Activated CD4-positive, alpha-beta T cell treated with anti-CD3 and anti-CD28 coated beads, Interleukin-10, Interleukin-2, amounts not matched to agents 100 ng/mL and 50 ng/mL, durations not matched to agents 16 hours and 8 hours (primary cell): ENCODE results near the gene TESK2.
"Not testable (repeated sequence)": the region's sequence is repeated elsewhere in the genome, so short reads cannot be mapped to it uniquely, and the experiment has no call there.

Experiments
- DNase-seq: peaks from one replicate; pipeline ENCODE4 v3.0.0-alpha.2; 2020

The TESK2 gene

DNA sequence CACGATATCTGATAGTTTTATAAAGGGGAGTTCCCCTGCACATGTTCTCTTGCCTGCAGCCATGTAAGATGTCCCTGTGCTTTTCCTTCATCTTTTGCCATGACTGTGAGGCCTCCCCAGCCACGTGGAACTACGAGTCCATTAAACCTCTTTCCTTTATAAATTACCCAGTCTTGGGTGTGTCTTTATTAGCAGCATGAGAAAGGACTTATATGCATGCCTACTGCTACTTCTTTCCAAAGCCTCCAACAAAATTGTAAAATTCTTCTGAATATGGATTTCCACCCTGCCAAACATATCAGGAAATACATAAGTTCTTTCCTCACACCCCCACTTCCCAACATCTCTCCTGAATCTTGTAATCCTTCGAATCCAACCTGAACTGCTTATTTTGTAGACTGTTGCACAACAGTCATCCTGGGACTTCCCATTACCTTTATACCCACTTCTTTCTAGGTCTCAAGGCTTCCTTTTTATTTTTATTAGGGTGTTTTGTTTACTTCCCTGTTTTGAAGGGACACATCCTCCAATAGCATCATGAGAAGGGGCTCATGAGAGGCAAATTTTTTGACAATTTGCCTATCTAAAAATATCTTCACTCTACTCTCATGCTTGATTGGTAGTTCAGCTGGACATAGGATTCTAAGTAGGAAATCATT lies 83.2 kb downstream of the TESK2 start:
- DNase-seq = no peak

DNA sequence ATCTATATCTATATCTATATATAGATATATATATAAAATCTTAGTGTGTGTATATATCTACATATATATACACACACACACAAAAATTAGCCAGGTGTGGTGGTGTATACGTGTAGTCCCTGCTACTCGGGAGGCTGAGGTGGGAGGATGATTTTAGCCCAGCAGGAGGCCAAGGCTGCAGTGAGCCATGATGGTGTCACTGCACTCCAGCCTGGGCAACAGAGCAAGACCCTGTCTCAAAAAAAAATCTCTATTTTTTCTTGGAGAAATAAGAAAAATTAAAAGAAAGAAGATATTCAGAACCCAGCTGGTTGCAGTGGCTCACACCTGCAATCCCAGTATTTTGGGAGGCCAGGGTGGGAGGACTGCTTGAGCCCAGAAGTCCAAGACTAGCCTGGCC lies 85.3 kb downstream of the TESK2 start:
- DNase-seq = no peak

DNA sequence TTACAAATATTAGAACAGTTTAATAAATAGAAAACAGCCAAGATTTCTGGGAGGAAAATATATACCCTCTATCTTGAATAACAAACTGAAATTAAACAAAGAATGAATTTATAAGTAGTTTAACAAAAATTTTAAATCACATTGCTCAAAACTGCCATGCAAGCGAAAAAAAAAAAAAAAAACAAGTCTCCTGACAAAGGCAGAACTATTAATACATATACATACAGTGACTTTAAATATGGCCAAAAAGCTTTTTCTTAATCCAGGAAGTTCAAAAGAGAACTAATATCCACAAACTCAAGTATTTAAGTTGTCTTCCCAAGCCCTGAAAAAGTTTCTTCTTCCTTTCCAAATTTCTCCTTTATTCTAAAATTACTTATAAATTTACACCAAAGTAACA lies 87.2 kb downstream of the TESK2 start:
- DNase-seq = no peak

DNA sequence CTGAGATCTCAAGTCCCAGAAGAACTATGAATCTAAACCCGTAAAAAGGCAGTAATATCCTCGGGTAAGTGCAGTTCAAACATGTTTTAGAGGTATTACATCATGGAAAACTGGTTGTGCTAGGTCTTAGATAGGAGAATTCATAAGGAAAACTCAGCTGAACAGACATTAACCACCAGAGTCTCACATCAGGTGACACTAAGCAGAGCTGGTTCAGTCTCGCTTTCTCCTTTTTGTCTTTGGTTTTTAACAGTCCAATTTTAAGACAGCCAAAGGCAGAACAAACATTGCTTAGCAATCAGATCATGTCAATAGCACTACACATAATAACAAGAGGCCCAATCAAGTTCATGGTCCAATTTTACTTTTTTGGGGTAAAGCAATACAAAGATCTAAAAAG lies 87.7 kb downstream of the TESK2 start:
- DNase-seq = no peak

DNA sequence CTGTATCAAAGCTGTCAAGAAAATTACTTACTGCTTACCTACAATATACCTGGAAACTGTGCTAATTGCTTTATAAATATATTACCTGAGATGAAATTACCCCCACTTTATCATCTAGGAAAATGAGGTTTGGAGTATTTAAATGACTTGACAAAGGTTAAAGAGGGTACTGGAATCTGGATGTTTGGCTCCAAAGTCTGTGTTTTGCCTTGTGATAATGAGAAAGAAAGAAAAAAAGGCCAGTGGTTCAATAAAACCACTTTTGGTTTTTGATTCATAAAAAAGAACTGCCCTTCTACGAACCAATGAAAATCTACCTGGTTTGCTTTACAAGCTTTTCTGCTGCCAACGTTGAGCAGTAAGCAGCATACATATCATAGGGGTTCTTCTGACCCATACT lies 89.4 kb downstream of the TESK2 start:
- no peak for DNase-seq

DNA sequence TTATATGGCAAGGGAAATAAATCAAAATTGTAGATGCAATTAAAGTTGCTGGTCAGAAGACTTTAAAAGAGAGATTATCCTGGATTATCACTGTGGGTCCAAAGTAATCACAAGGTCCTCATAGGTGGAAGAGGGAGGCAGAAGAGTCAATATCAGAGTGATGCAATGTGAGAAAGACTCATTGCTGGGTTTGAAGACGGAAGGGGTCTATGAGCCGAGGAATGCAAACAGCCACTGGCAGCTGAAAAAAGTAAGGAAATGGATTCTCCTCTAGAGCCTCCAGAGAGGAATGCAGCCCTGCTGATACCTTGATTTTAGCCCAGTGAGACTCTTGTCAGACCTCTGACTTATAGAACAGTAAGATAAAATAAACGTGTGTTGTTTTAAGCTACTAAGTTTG lies 90.9 kb downstream of the TESK2 start:
- DNase-seq = no peak

DNA sequence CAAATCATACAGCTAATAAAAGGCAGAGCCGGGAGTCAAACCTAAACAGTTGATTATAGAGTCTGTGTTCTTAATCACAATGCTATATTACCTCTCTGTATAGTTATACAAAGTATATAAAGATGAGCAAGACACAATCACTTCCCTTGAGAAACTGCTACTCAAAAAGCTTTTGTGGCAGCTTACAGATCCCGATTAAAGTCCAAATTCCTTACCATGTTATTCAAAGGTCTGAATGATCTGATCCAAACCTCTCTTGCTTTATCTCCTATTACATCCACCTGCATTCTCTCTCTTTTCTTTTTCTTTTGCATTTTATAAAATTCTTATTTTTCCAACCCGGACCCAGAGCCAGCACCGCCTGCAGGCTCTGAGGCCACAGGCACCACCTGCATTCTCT lies 93.7 kb downstream of the TESK2 start:
- DNase-seq = no peak

DNA sequence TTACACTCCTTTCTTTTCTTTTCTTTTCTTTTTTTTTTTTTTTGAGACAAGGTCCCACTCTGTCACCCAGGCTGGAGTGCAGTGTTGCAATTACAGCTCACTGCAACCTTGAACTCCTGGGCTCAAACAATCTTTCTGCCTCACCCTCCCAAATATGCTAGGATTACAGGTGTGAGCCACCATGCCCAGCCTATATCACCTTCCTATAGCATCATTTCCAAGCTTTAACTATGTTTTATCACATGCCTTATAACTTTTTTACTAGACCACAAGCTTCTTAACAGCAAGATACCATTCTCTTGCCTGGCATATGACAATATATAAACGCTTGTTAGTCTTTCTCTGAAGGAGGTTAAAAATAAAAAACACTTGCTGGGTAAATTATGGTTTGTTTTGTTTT lies 95.4 kb downstream of the TESK2 start:
- no peak for DNase-seq

DNA sequence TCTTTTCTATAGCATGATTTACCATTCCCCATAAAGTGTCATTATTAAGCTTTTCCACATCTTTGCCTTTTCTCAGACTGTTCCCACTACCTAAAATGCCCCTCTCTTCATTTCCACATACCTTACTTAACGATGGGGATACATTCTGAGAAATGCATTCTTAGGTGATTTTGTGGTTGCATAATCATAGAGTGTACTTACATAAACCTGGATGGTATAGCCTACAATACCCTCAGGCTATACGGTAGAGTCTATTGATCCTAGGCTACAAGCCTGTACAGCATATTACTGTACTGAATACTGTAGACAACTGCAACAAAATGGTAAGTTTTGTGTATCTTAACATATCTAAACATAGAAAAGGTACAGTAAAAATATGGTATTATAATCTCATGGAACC lies 95.9 kb downstream of the TESK2 start:
- DNase-seq = no peak

DNA sequence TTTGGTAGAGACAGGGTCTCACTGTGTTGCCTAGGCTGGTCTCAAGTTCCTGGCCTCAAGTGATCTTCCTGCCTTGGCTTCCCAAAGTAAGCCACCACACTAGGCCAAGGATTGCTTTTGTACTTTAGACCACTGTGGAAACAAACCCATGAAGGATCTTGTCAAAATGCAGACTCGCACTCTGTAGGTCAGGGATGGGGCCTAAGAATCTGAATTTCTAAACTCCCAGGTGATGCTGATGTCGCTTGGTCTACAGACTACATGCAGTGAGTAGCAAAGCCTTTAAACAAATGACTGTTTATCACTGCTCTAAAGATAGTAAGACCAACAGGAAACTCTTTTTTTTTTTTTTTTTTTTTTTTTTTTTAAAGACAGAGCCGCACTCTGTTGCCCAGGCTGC lies 96.6 kb downstream of the TESK2 start:
- DNase-seq = peak; percentile 38

DNA sequence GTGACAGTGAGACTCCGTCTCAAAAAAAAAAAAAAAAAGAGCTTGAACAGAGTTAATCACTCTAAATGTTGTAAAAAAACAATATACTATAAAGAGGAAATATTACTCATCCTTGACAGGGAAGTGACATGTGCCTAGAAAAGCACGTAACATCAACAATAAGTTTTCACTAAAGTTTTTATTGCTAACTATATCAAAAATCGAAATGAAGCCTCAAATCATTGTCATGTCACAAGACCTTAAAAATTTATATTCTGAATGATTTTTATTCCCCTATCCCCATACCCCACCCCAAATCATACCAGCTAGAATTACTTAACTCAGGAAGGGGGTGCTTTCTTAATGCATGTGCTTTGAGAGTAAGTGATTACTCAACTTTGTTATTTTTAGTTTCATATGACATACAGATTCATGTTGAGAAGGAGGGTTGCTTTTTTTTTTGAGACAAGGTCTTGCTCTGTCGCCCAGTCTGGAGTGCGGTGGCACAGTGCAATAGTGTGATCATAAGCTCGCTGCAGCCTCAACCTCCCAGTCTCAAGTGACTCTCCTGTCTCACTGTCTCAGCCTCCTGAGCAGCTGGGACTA lies 97.2 kb downstream of the TESK2 start:
- peak; percentile 53 for DNase-seq

DNA sequence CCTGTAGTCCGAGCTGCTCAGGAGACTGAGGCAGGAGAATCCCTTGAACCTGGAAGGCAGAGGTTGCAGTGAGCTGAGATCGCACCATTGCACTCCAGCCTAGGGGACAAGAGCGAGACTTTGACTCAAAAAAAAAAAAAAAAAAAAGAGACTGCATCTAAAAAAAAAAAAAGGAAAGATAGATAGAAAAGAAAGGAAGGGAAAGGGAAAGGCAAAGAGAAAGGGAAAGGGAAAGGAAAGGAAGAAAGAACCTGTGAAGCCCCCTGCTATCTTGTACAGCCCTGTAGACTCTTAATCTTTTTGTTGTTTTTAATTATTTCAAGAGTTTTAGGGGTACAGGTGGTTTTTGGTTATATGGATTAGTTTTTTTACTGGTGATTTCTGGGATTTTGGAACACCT lies 104.7 kb downstream of the TESK2 start:
- no peak for DNase-seq

DNA sequence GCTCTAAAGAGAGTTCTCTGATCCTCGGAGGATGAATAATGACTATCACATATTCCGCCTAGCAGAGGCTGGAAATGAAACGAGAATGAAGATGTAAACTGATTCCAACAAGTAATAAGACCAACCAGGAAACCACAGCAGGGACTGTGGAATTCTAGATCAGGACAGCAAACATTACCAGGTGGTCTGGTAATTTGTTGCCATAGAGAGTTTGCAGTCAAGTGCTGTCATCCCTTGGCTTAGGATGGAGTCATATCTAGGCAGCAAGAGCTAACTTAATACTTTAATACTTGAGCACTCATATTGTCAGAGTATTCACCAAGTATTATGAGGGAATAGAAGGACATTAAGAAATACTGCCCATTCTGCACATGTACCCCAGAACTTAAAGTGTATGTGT lies 105.7 kb downstream of the TESK2 start:
- DNase-seq = no peak

DNA sequence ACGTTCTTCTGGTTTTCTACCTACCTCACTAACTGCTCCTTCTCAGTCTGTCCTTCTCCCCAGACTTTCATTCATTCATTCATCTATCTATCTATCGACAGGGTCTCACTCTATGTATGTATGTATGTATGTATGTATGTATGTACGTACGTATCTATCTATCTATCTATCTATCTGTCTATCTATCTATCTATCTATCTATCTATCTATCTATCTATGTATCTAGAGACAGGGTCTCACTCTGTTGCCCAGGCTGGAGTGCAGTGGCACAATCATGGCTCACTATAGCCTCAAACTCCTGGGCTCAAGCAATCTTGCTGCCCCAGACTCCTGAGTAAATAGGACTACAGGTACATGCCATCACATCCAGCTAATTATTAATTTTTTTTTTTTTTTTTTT lies 106.8 kb downstream of the TESK2 start:
- not testable (repeated sequence) for DNase-seq

DNA sequence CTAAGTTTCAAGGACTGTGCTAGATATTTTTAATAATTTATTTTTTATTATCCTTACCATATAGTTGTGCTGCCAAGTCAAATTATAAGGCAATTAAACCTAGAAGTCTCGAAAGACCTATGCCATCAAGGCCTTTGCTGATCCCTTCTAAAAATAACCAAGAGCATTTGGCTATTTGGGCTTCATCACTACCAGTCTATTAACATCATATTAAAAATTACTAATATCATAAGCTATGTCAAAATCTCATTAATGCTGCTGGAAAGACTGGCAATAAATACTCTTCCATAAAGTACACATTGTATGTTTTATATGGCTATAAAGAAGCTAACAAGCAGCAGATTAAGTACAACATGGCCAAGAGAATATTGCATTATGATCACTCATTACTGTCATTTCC lies 107.8 kb downstream of the TESK2 start:
- DNase-seq = no peak

DNA sequence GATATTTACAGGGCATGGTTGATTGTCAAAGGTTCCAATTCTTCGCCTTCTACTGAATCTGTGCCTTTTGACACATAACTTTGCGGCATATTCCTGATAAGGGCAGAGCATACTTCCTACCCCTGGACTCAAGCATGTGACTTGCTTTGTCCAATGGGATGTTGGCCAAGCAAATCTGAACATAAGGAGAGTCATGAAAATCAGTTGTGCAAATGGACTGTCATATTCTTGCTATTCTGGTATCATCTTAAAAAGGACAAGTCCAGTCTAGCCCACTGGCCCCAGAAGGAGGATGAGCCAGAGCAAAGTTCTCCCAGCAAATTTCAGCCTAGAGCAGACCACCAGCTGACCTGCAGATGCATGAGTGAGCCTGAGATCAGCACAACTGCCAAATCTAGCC lies 109.7 kb downstream of the TESK2 start:
- no peak for DNase-seq

DNA sequence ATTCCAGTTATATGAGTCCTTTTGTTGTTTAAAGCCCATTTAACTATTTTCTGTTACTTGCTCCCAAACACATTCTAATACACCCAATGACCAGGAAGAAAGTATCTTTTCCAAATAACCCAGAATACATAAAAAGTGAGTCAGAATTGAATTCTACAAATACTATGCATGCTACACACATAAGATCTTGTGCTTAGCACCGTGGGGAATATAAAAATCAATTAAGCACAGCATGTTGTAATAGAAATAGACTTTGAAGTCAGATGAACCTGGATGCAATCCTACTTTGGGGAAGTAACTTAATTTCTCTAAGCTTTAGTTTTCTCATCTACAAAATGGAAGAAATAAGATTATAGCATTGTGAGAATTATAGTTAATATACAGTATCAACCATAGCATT lies 110.2 kb downstream of the TESK2 start:
- DNase-seq = no peak

DNA sequence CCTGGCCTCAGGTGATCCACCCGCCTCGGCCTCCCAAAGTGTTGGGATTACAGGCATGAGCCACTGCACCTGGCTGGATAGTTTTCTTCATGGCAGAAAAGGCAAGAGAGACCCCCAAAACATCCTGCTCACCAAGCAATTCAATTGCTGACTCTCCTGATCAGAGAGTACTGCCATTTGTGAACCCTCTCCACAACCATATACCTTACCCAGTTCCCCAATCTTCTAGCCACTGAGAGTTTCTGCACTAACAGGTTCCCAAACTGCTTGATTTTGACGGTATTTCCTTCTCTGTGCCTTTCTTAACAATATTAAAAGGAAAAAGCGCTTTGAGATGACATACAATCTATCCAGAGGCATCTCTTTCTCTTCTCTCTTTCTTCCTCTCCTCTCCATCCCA lies 110.8 kb downstream of the TESK2 start:
- DNase-seq = no peak

DNA sequence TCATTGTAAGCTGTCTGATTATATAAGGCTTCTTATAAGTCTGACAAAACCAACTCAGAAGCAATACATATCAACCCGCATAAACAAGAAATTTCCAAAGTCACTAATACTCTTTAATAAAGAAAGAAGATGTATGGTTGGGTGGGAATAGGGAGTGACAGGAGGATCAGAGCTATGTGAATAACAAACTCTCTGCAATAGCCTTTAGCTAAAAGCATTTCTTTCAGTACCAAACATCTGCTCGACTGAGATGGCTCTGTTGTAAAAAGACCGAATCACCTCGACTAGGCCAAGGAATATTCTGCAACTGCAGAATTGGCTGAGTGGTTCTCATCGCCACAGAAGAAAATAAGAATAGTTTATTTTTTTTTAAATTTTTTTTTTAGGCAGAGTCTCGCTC lies 111.4 kb downstream of the TESK2 start:
- DNase-seq = no peak

DNA sequence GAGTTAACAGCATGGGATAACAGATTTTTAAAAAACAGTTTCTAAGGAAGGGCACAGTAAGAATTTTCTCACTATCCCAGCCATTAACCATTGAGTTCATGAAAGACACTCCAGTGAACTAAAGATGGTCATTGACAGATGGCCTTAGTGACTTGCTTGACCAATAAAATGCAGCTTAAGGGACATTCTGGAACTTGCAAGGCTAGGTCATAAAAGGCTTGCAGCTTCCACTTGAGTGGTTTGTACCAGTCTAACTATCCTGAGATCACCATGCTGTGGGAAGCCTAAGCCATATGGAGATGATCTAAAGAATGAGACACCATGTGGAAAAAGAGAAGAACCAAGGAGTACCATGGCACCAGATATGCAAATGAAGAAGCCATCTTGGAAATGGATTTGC lies 112.8 kb downstream of the TESK2 start:
- no peak for DNase-seq

DNA sequence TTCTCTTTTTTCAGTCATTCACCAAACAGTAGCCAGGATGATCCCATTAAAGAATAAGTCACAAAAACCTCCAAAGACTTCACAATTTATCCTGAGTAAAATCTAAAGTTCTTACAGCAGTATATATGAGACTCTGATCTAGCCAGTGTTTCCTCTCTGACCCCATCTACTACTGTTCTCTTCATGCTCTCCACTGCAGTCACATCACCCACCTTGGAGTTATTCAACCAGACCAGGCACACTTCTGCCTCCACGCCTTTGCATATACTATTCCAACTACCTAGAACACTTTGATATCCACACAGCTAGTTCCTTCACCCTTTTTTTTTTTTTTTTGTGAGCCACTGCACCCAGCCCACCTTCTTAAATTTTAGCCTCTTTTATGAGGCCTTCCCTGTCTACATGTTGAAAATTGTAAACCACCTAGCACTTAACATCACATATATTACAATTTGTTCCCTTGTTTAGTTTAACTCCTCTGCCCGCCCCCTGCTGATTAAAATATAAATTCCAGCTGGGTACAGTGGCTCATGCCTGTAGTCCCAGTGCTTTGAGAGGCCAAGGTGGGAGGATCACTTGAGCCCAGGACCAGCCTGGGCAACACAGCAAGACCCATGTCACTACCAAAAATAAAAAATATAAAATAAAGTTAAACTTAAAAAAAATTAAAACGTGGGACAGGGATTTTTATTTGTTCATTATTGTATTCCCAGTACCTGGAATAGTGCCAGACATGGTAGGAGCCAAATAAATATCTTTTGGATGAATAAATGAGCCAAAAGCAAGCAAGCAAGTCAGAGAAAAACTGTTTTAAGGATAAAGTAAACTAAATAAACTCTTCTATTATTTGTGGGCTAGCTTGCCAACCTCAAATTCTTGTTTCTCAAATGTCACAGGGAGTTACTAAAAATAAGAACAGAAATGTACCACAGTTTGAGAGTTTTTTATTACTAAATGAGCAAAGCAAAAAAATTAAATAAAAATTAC lies 115.6 kb downstream of the TESK2 start:
- no peak for DNase-seq

DNA sequence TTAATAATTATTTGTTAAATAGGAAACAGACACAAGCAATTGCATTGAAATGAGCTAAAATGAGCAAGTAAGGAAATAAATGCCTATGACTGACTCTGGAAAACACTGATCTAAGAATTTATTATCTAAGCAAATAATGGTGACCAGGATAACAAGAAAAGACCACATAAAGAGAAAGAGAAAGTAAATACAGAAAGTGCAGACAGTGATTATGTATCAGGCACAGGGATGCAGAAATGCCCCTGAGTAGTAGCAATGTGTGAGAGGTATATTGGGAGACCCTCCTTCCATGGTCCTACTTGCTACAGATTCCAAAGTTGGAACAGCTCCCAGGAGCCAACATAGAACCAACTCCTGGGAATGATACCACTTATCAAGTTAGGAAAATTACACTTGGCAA lies 117.4 kb downstream of the TESK2 start:
- DNase-seq = no peak

DNA sequence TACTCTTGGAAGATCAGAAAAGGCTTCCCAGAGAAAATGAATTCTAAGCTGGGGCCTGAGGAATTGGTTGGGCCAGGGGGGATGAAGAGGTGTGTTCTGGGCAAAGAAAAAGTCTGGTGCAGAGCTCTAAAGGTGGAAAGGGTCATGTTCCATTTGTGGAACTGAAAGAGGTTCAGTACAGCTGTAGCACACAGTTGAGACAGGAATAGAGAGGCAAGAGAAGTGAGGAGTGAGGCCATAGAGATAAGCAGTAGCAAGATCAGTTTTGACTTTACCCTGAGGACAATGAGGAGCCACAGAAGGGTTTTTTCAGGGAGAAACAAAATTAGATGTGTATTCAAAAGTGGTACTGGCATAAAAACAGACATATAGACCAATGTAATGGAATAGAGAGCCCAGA lies 120.4 kb downstream of the TESK2 start:
- DNase-seq = no peak

DNA sequence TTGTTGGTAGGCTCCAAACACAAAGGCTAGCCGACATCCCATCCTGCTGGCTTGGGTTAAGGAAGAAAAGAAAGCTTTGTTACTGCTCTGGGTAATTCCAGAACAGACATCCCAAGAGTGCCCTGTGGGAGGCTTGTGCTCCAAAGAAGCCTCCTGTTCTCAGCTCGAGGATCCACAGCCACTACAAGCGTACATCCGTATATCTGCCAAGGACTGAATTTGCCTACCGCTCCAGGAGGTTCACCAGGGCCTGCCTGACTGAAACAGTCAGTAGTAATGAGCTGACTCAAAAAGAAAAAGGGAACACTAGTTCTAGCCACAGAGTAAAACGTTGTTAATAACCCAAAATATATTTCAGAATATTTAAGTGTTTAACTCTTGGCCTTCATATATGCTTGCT lies 125.9 kb downstream of the TESK2 start:
- DNase-seq = no peak
